HepG2 (cell line): ENCODE measurements around the gene UTP15. TPM values are rescaled to one million over a fixed set of nuclear protein-coding genes. Genes with fewer than 3 reads are reported as not detected.
A peak's percentile ranks its signal among the peaks of the same experiment; 100 is the strongest.

Source experiments
- ATAC-seq: fragments of 200-7000 bp; cut with Tn5 transposase; 3 replicates; pipeline ENCODE4 v1.9.1; 2020; ENCODE audit warnings: mild to moderate bottlenecking, moderate library complexity
- BruUV-seq: library from RNA; stranded (reverse); fragments of 400-500 nt; replicated peaks from 2 replicates; lab custom pipeline; 2021; lab: Mats Ljungman, UMichigan
- CTCF ChIA-PET: fragments of 300-600 bp; formaldehyde crosslinking; extraction: SDS; loops from one replicate; lab custom pipeline; 2021; ENCODE audit warnings: low total read pairs, inconsistent platforms, low intra/inter-chr PET ratio; lab: Yijun Ruan, JAX
- POLR2A ChIA-PET: fragments of 350-600 bp; sonication (Branson Sonifier 250); formaldehyde crosslinking; loops from one replicate; lab custom pipeline; 2020; ENCODE audit warnings: antibody characterized with exemption, inconsistent platforms; lab: Yijun Ruan, JAX
- DNase-seq: peaks from one replicate; pipeline ENCODE4 v3.0.0-alpha.2; 2015; ENCODE audit warnings: low spot score
- FAIRE-seq: peaks from 3 replicates; lab custom pipeline; 2011; peaks lifted over from hg19 to GRCh38; lab: Jason Lieb, UNC
- H2AFZ ChIP-seq: one replicate; pipeline ENCODE4 v1.6.1; 2011; ENCODE audit warnings: low read length, inconsistent platforms
- H3K27ac ChIP-seq: fragments of 300-600 bp; 3 replicates; pipeline ENCODE4 v1.8.0; 2011; ENCODE audit warnings: mixed run types, mild to moderate bottlenecking, mixed read lengths, low read length, inconsistent platforms; ENCODE audit not compliant: insufficient read depth; ENCODE audit errors: extremely low read length
- H3K27me3 ChIP-seq, 2 experiments: fragments of 200-600 bp in 1 of 2; 2 replicates in 1 of 2; 3 replicates in 1 of 2; pipeline versions ENCODE4 v1.6.0 to v1.8.0; 2011; ENCODE audit warnings: low read length in 2 of 2, mild to moderate bottlenecking in 2 of 2, moderate library complexity in 2 of 2, inconsistent platforms in 1 of 2; ENCODE audit not compliant: insufficient read depth in 2 of 2, control insufficient read depth in 1 of 2
- H3K36me3 ChIP-seq, 2 experiments: fragments of 200-600 bp in 1 of 2; replicated peaks in 1 of 2; 2 replicates in 1 of 2; 3 replicates in 1 of 2; pipeline versions ENCODE4 v1.5.1 to v1.8.0; 2011; ENCODE audit warnings: low read length in 2 of 2, inconsistent platforms in 1 of 2; ENCODE audit not compliant: insufficient read depth in 2 of 2, control insufficient read depth in 1 of 2
- H3K4me1 ChIP-seq: 2 replicates; pipeline ENCODE4 v1.5.1; 2012; ENCODE audit warnings: low read length, inconsistent platforms; ENCODE audit not compliant: insufficient read depth
- H3K4me2 ChIP-seq: 2 replicates; pipeline ENCODE4 v1.6.0; 2011; ENCODE audit warnings: low read depth, low read length, inconsistent platforms
- H3K4me3 ChIP-seq, 3 experiments: fragments of 200-600 bp in 1 of 3; sonication (generic), shearing (Covaris generic) in 1 of 3; replicated peaks in 1 of 3; 2 replicates each; pipeline ENCODE4 v1.5.1; 2011 to 2016; ENCODE audit warnings: low read length in 3 of 3, inconsistent platforms in 2 of 3, low read depth in 2 of 3, mild to moderate bottlenecking in 2 of 3, control low read depth in 1 of 3, mixed read lengths in 1 of 3; ENCODE audit not compliant: insufficient read depth in 1 of 3
- H3K79me2 ChIP-seq: one replicate; pipeline ENCODE4 v1.6.1; 2011; ENCODE audit warnings: low read length, inconsistent platforms; ENCODE audit not compliant: insufficient read depth
- H3K9ac ChIP-seq: 2 replicates; pipeline ENCODE4 v1.6.0; 2011; ENCODE audit warnings: mild to moderate bottlenecking, low read depth, low read length, inconsistent platforms; ENCODE audit not compliant: insufficient read depth
- H3K9me3 ChIP-seq: 2 replicates; pipeline ENCODE4 v1.5.1; 2012; ENCODE audit warnings: mild to moderate bottlenecking, low read length
- H4K20me1 ChIP-seq: 2 replicates; pipeline ENCODE4 v1.6.0; 2011; ENCODE audit warnings: inconsistent platforms, mild to moderate bottlenecking, low read length, moderate library complexity; ENCODE audit not compliant: insufficient read depth
- CEBPG ChIP-seq: IDR thresholded peaks from 2 replicates; pipeline ENCODE4 v1.6.1; 2016
- DBP ChIP-seq: sonication (generic); formaldehyde crosslinking; IDR thresholded peaks from 2 replicates; pipeline ENCODE4 v1.4.0; 2020; ENCODE audit warnings: missing genetic modification reagents; ENCODE audit errors: not compliant biosample characterization
- HHEX ChIP-seq: IDR thresholded peaks from 2 replicates; pipeline ENCODE4 v1.6.1; 2016; ENCODE audit warnings: control low read depth
- HNRNPUL1 ChIP-seq: fragments of 200-400 bp; formaldehyde crosslinking; IDR thresholded peaks from 2 replicates; pipeline ENCODE4 v1.6.1; 2017; ENCODE audit warnings: low read depth, mild to moderate bottlenecking, low read length, moderate library complexity
- KDM5A ChIP-seq: fragments of 200-600 bp; sonication (generic); IDR thresholded peaks from 2 replicates; pipeline ENCODE4 v1.7.0; 2018; ENCODE audit warnings: antibody characterized with exemption, mild to moderate bottlenecking, low read length, borderline replicate concordance
- LCORL ChIP-seq, 2 experiments: fragments of 450-650 bp in 1 of 2; sonication (generic) in 1 of 2; formaldehyde crosslinking in 1 of 2; IDR thresholded peaks; 2 replicates each; pipeline versions ENCODE4 v1.5.0 to v1.6.1; 2017 to 2020; ENCODE audit warnings: antibody characterized with exemption in 1 of 2, missing genetic modification reagents in 1 of 2
- RBFOX2 ChIP-seq: fragments of 200-400 bp; formaldehyde crosslinking; IDR thresholded peaks from 2 replicates; pipeline ENCODE4 v1.6.1; 2017; ENCODE audit warnings: low read depth, mild to moderate bottlenecking, low read length
- ZFP36L1 ChIP-seq: sonication (generic); formaldehyde crosslinking; IDR thresholded peaks from 2 replicates; pipeline ENCODE4 v1.8.0; 2022; ENCODE audit warnings: mild to moderate bottlenecking, missing genetic modification reagents, moderate library complexity
- ZNF232 ChIP-seq: sonication (generic); formaldehyde crosslinking; IDR thresholded peaks from 2 replicates; pipeline ENCODE4 v1.4.0; 2020; ENCODE audit warnings: missing genetic modification reagents, borderline replicate concordance
- ZNF30 ChIP-seq: sonication (generic); formaldehyde crosslinking; IDR thresholded peaks from 2 replicates; pipeline ENCODE4 v1.5.0; 2020; ENCODE audit warnings: mild to moderate bottlenecking, missing genetic modification reagents
- ZNF619 ChIP-seq: sonication (generic); formaldehyde crosslinking; IDR thresholded peaks from 2 replicates; pipeline ENCODE4 v1.4.0; 2020; ENCODE audit warnings: mild to moderate bottlenecking, missing genetic modification reagents
- in situ Hi-C: cut with HindIII; loops from 2 replicates; pipeline ENCODE4 v1.10.0; 2017; ENCODE audit warnings: low pct_unique_long_range_greater_than_20kb; ENCODE audit not compliant: extremely low pct_ligation_motif_present
- intact Hi-C: fragments of 100-400 bp; cut with micrococcal nuclease; formaldehyde crosslinking; loops from one replicate; pipeline ENCODE4 v1.10.0; 2022; ENCODE audit not compliant: unreplicated experiment
- polyA plus RNA-seq, 8 experiments: library from polyadenylated mRNA; depleted of rRNA in 3 of 8; stranded (reverse) in 7 of 8; unstranded in 1 of 8; fragments of >200 nt; fragmentation: Illumina TruSeq in 4 of 8; extraction: Trizol in 4 of 8; gene quantifications; 2 replicates each; pipeline versions ENCODE4 v1.2.1 to v1.2.3, GENCODE V29; 2011 to 2016; ENCODE audit warnings: low read depth in 4 of 8, missing spikeins in 1 of 8, mixed read lengths in 1 of 8; ENCODE audit not compliant: insufficient read depth in 1 of 8
- total RNA-seq, 5 experiments: library from RNA; depleted of rRNA; stranded (reverse); fragments of >200 nt; fragmentation: Illumina TruSeq; extraction: Trizol; gene quantifications; 2 replicates each; pipeline ENCODE4 v1.2.3, GENCODE V29; 2016; ENCODE audit warnings: low read depth in 1 of 5

Gene UTP15
- total and polyA plus RNA-seq, 2 of the 13 experiments (the other 11 are each of a cell fraction or from before 2014, with no cell fraction given): 7.3 to 35.8 TPM

DNA sequence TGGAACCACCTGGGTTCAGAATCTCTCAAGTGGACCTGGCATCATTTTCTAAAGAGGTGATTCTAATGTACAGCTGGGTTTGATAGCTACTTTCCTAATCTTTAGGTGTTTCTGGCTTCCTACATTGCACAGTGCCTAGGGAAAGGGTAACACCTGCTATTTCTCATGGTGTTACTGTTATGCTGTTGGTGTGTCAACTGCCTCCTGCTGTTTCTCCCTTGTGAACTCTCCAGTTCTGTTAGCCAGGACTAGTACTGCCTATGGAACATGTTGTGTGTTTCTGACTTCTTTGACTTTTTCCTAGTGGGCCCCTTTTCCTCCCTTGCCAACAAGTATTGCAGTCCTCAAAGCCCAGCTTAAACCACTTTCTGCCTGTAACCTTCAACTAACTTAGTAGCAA is 66.0 kb downstream of the UTP15 start:
- 0 out of 5 replicates have a peak, but pooled peaks cover 0 to 1% of the 10 kb centered on the region in 2 experiments for H3K36me3 ChIP-seq
- no peak overlapping the region for H2AFZ ChIP-seq
- H3K27ac ChIP-seq: no peak overlapping the region
- 0 out of 2 replicates have a peak overlapping the region, but pooled peaks have one; percentile 33 for H3K4me2 ChIP-seq
- H3K4me3 ChIP-seq: no peak overlapping the region
- no peak for TF ChIP-seq KDM5A
- no peak for TF ChIP-seq ZNF619
- no peak for TF ChIP-seq CEBPG (CRISPR knock-in tag)
- TF ChIP-seq DBP (CRISPR knock-in tag): no peak
- no peak for TF ChIP-seq ZNF30 (CRISPR knock-in tag)
- TF ChIP-seq LCORL (IDR thresholded peaks at IDR 0.05): no peak
- TF ChIP-seq LCORL (CRISPR knock-in tag; IDR thresholded peaks at IDR 0.05): no peak
- TF ChIP-seq RBFOX2: no peak
- no peak for TF ChIP-seq HHEX (CRISPR knock-in tag)
- no peak for TF ChIP-seq HNRNPUL1
- TF ChIP-seq ZFP36L1 (CRISPR knock-in tag): no peak
- TF ChIP-seq ZNF232 (CRISPR knock-in tag): no peak
- TF ChIP-seq, all 625 proteins: peak for 0
- POLR2A ChIA-PET: no interaction called here
- Histone ChIP-seq H3K9ac (no peak overlapping the region), H3K9me3 (no peaks in the 10 kb centered on the region), H4K20me1 (peaks cover 7% of the 10 kb centered on the region), H3K4me1 (peaks cover 63% of the 10 kb centered on the region), H3K27me3 (no peaks in the 10 kb centered on the region; a peak in 1 of 5 replicates), H3K79me2 (peaks cover 86% of the 10 kb centered on the region)
- ATAC-seq (no peak), FAIRE-seq (no peak), DNase-seq (no peak)
- in situ Hi-C loops: no loop called here
- CTCF ChIA-PET: interaction anchor here (1.5 kb wide), 1 partner anchor 40 kb away, joined by 3 read pairs; no protein-coding TSS in a partner anchor
- no TSS peak for BruUV-seq
- intact Hi-C loops: no loop called here

Other genes with a start within 250 kb of the UTP15 start
- 0.04 TPM in 1 of 2 replicates, not detected in the other for gene FOXD1, start 117.0 kb upstream of the UTP15 start, total RNA-seq (2016; rRNA removed; fragmentation: Illumina TruSeq; extraction: Trizol)
- gene FOXD1, start 117.0 kb upstream of the UTP15 start, polyA plus RNA-seq (2011; rRNA removed): 0.04 and 0.05 TPM in 2 replicates
- 698 and 836 TPM in 2 replicates for gene BTF3, start 67.3 kb upstream of the UTP15 start, total RNA-seq (2016; rRNA removed; fragmentation: Illumina TruSeq; extraction: Trizol)
- 471 and 557 TPM in 2 replicates for gene BTF3, start 67.3 kb upstream of the UTP15 start, polyA plus RNA-seq (2011; rRNA removed)
- gene ANKRA2, start 104 bp upstream of the UTP15 start, total RNA-seq (2016; rRNA removed; fragmentation: Illumina TruSeq; extraction: Trizol): 20.4 and 23.6 TPM in 2 replicates
- gene ANKRA2, start 104 bp upstream of the UTP15 start, polyA plus RNA-seq (2011; rRNA removed): 29.4 and 33.6 TPM in 2 replicates
- gene ARHGEF28, start 60.5 kb downstream of the UTP15 start, total RNA-seq (2016; rRNA removed; fragmentation: Illumina TruSeq; extraction: Trizol): 34.1 and 36.7 TPM in 2 replicates
- 15.0 and 17.4 TPM in 2 replicates for gene ARHGEF28, start 60.5 kb downstream of the UTP15 start, polyA plus RNA-seq (2011; rRNA removed)